PC-3 (cell line): ENCODE measurements around the gene ANKRD10. TPM values are rescaled to one million over a fixed set of nuclear protein-coding genes. Genes with fewer than 3 reads are reported as not detected.

Source experiments
- ATAC-seq: fragments of 200-7000 bp; cut with Tn5 transposase; 2 replicates; pipeline ENCODE4 v1.9.1; 2020; ENCODE audit warnings: mild to moderate bottlenecking, moderate library complexity
- BruUV-seq: library from RNA; stranded (reverse); fragments of 400-500 nt; replicated peaks from 2 replicates; lab custom pipeline; 2021; lab: Mats Ljungman, UMichigan
- CTCF ChIA-PET: fragments of 300-600 bp; sonication (Branson Sonifier 250); formaldehyde crosslinking; loops from one replicate; lab custom pipeline; 2022; ENCODE audit warnings: antibody characterized with exemption; lab: Charles Lee
- POLR2A ChIA-PET: fragments of 300-600 bp; sonication (Branson Sonifier 250); formaldehyde crosslinking; loops from one replicate; lab custom pipeline; 2022; ENCODE audit warnings: antibody characterized with exemption; ENCODE audit not compliant: unreplicated experiment; lab: Charles Lee
- DNase-seq: peaks from one replicate; pipeline ENCODE4 v3.0.0-alpha.2; 2015
- H2AFZ ChIP-seq: fragments of 300-600 bp; sonication (generic); 2 replicates; pipeline ENCODE4 v1.6.0; 2016; ENCODE audit warnings: antibody characterized with exemption, low read length
- H3F3A ChIP-seq: fragments of 300-600 bp; sonication (generic); one replicate; pipeline ENCODE4 v1.6.0; 2017; ENCODE audit warnings: antibody characterized with exemption, low read length, control low read depth, mild to moderate bottlenecking; ENCODE audit not compliant: unreplicated experiment
- H3K27ac ChIP-seq: fragments of 300-600 bp; sonication (generic); 2 replicates; pipeline ENCODE4 v1.5.1; 2016; ENCODE audit warnings: mild to moderate bottlenecking, low read length
- H3K27me3 ChIP-seq: fragments of 300-600 bp; sonication (generic); 2 replicates; pipeline ENCODE4 v1.6.1; 2016; ENCODE audit warnings: low read length, mixed read lengths
- H3K36me3 ChIP-seq: fragments of 300-600 bp; sonication (generic); 2 replicates; pipeline ENCODE4 v1.6.1; 2016; ENCODE audit warnings: low read depth, mixed run types, low read length, mixed read lengths
- H3K4me1 ChIP-seq: fragments of 300-600 bp; sonication (generic); 2 replicates; pipeline ENCODE4 v1.5.1; 2016; ENCODE audit warnings: low read length; ENCODE audit not compliant: insufficient read depth
- H3K4me2 ChIP-seq: fragments of 300-600 bp; sonication (generic); 2 replicates; pipeline ENCODE4 v1.6.0; 2016; ENCODE audit warnings: low read length
- H3K4me3 ChIP-seq: fragments of 300-600 bp; sonication (generic); 2 replicates; pipeline ENCODE4 v1.5.1; 2016; ENCODE audit warnings: mild to moderate bottlenecking, low read length, mixed read lengths
- H3K79me2 ChIP-seq: fragments of 300-600 bp; sonication (generic); 2 replicates; pipeline ENCODE4 v1.6.1; 2017; ENCODE audit warnings: low read length, mixed read lengths
- H3K9ac ChIP-seq: fragments of 300-600 bp; sonication (generic); 2 replicates; pipeline ENCODE4 v1.6.0; 2016; ENCODE audit warnings: mild to moderate bottlenecking, low read length
- H3K9me2 ChIP-seq: fragments of 300-600 bp; sonication (generic); replicated peaks from 2 replicates; pipeline ENCODE4 v1.6.1; 2016; ENCODE audit warnings: mixed run types, low read length, mixed read lengths
- H3K9me3 ChIP-seq: fragments of 300-600 bp; sonication (generic); 2 replicates; pipeline ENCODE4 v1.6.1; 2016; ENCODE audit warnings: low read length, mixed read lengths
- H4K20me1 ChIP-seq: fragments of 300-600 bp; sonication (generic); 2 replicates; pipeline ENCODE4 v1.6.1; 2016; ENCODE audit warnings: low read length, mixed read lengths
- CTCF ChIP-seq: fragments of 300-600 bp; sonication (generic); conservative IDR thresholded peaks from 2 replicates; pipeline ENCODE4 v1.5.1; 2017; ENCODE audit warnings: antibody characterized with exemption, low read depth, mild to moderate bottlenecking, low read length
- EZH2 ChIP-seq: fragments of 300-600 bp; sonication (generic); IDR thresholded peaks from one replicate; pipeline ENCODE4 v1.6.1; 2017; ENCODE audit warnings: antibody characterized with exemption, mild to moderate bottlenecking, low read length; ENCODE audit not compliant: unreplicated experiment
- EZH2phosphoT487 ChIP-seq: fragments of 300-600 bp; sonication (generic); IDR thresholded peaks from 2 replicates; pipeline ENCODE4 v1.6.1; 2018; ENCODE audit warnings: mild to moderate bottlenecking, antibody characterized with exemption, low read length, borderline replicate concordance
- intact Hi-C: fragments of 100-400 bp; cut with micrococcal nuclease; formaldehyde crosslinking; loops from 2 replicates; pipeline ENCODE4 v1.9.0; 2023
- total RNA-seq: library from RNA; depleted of rRNA; stranded (reverse); fragments of >200 nt; gene quantifications from 2 replicates; pipeline ENCODE4 v1.2.3, GENCODE V29; 2014

The ANKRD10 gene
- total RNA-seq, 1 experiment from 2014 or later = 60.2 TPM

GRCh38 chr13:110937511-110938285, 22.8 kb upstream of the ANKRD10 start:
- Histone ChIP-seq H3K9me3 (no peaks in the 10 kb centered on the region), H3K4me1 (no peaks in the 10 kb centered on the region), H3K36me3 (no peaks in the 10 kb centered on the region), H4K20me1 (no peaks in the 10 kb centered on the region), H3K9ac (no peak overlapping the region), H3K27ac (no peak overlapping the region), H2AFZ (no peak overlapping the region), H3K79me2 (no peaks in the 10 kb centered on the region), H3K9me2 (no peaks in the 10 kb centered on the region), H3K4me2 (no peak overlapping the region), H3F3A (no peaks in the 10 kb centered on the region), H3K27me3 (no peaks in the 10 kb centered on the region), H3K4me3 (no peak overlapping the region)
- ATAC-seq (no peak), DNase-seq (no peak)
- CTCF ChIA-PET = no interaction called here
- no TSS peak for BruUV-seq
- POLR2A ChIA-PET = no interaction called here
- intact Hi-C loops = no loop called here
- TF ChIP-seq CTCF (no peak), EZH2 (no peak), EZH2phosphoT487 (no peak)

GRCh38 chr13:110936519-110936918, 21.6 kb upstream of the ANKRD10 start:
- Histone ChIP-seq H3K4me3 (no peak overlapping the region), H3K9ac (no peak overlapping the region), H3K36me3 (no peaks in the 10 kb centered on the region), H4K20me1 (no peaks in the 10 kb centered on the region), H3K79me2 (no peaks in the 10 kb centered on the region), H3K9me3 (no peaks in the 10 kb centered on the region), H3F3A (no peaks in the 10 kb centered on the region), H2AFZ (no peak overlapping the region), H3K27me3 (no peaks in the 10 kb centered on the region), H3K4me2 (no peak overlapping the region), H3K9me2 (no peaks in the 10 kb centered on the region), H3K4me1 (no peaks in the 10 kb centered on the region), H3K27ac (no peak overlapping the region)
- no peak for TF ChIP-seq CTCF
- TF ChIP-seq EZH2 = no peak
- intact Hi-C loops = no loop called here
- POLR2A ChIA-PET = no interaction called here
- CTCF ChIA-PET = no interaction called here
- no TSS peak for BruUV-seq
- DNase-seq (no peak), ATAC-seq (no peak)

- ATAC-seq (no peak), DNase-seq (no peak)
- Histone ChIP-seq H2AFZ (no peak overlapping the region), H3K4me1 (no peaks in the 10 kb centered on the region), H3K36me3 (no peaks in the 10 kb centered on the region), H3K4me3 (no peak overlapping the region), H3K4me2 (no peak overlapping the region), H3K9me2 (no peaks in the 10 kb centered on the region), H3K27me3 (0 out of 2 replicates have a peak, but pooled peaks cover 7% of the 10 kb centered on the region), H3K79me2 (no peaks in the 10 kb centered on the region), H3F3A (no peaks in the 10 kb centered on the region), H3K9ac (no peak overlapping the region), H3K27ac (no peak overlapping the region), H4K20me1 (no peaks in the 10 kb centered on the region), H3K9me3 (no peaks in the 10 kb centered on the region)
- no peak for TF ChIP-seq EZH2
- TF ChIP-seq CTCF = no peak
- TF ChIP-seq EZH2phosphoT487 = no peak
- no TSS peak for BruUV-seq
- intact Hi-C loops = no loop called here
- CTCF ChIA-PET = no interaction called here
- POLR2A ChIA-PET = no interaction called here
Measured at GRCh38 chr13:110932588-110932987, 17.7 kb upstream of the ANKRD10 start.
